Right ventricle myocardium inferior (tissue), 1 donor: ENCODE data around the gene ETV7. TPM values are rescaled to one million over a fixed set of nuclear protein-coding genes. Genes with fewer than 3 reads are reported as not detected.
"Not testable (repeated sequence)": the region's sequence is repeated elsewhere in the genome, so short reads cannot be mapped to it uniquely, and the experiment has no call there.

Source experiments
- ATAC-seq: fragments of 200-7000 bp; cut with Tn5 transposase; one replicate; pipeline ENCODE4 v1.9.1; 2020; ENCODE audit warnings: mild to moderate bottlenecking, moderate library complexity
- DNase-seq: peaks from one replicate; pipeline ENCODE4 v3.0.0; 2021; ENCODE audit errors: missing footprints
- intact Hi-C: fragments of 100-400 bp; cut with DNase I; formaldehyde crosslinking; loops from one replicate; pipeline ENCODE4 v1.11.0; 2022
- total RNA-seq: library from RNA; stranded (reverse); fragmentation: NEBNext Ultra II Directional; extraction: Animal tissue kit (Norgen Biotek cat#: 25700); gene quantifications from one replicate; pipeline ENCODE4 v1.2.1, GENCODE V29; 2021
- donor health status: DM: no; HTN: yes; CAD: no; lungs with severe emphysema.

ETV7 gene
- total RNA-seq, 1 donor from 2014 or later: 0.38 TPM

GRCh38 chr6:36368921-36369865 is 18.3 kb downstream of the ETV7 start:
- ATAC-seq (no peak), DNase-seq (no peak)
- intact Hi-C loops: loop anchor here (10.0 kb wide), 1 partner anchor 344 kb away; the partner anchor contains the start of genes MAPK14 and SLC26A8

- intact Hi-C loops: loop anchor here (10.0 kb wide), 1 partner anchor 344 kb away; the partner anchor contains the start of genes MAPK14 and SLC26A8
- ATAC-seq: no peak
Measured at GRCh38 chr6:36368421-36368820, 19.0 kb downstream of the ETV7 start.

GRCh38 chr6:36367743-36368142 is 19.7 kb downstream of the ETV7 start:
- no peak for DNase-seq
- intact Hi-C loops: loop anchor here (10.0 kb wide), 1 partner anchor 343 kb away; the partner anchor contains the start of genes MAPK14 and SLC26A8
- ATAC-seq: no peak

More at GRCh38 chr6:36368421-36368820, 19.0 kb downstream of the ETV7 start:
- no peak for DNase-seq

- DNase-seq: no peak
- intact Hi-C loops: loop anchor here (10.0 kb wide), 1 partner anchor 340 kb away; the partner anchor contains the start of genes MAPK14 and SLC26A8
- no peak for ATAC-seq
Measured at GRCh38 chr6:36364669-36365479, 22.6 kb downstream of the ETV7 start.

GRCh38 chr6:36364061-36364635 is 23.3 kb downstream of the ETV7 start:
- not testable (repeated sequence) for ATAC-seq, DNase-seq
- intact Hi-C loops: loop anchor here (10.0 kb wide), 1 partner anchor 339 kb away; the partner anchor contains the start of genes MAPK14 and SLC26A8

GRCh38 chr6:36363371-36363752 is 24.1 kb downstream of the ETV7 start:
- ATAC-seq: not testable (repeated sequence)
- intact Hi-C loops: loop anchor here (10.0 kb wide), 1 partner anchor 339 kb away; the partner anchor contains the start of genes MAPK14 and SLC26A8

GRCh38 chr6:36362551-36363370 is 24.7 kb downstream of the ETV7 start:
- intact Hi-C loops: loop anchor here (10.0 kb wide), 1 partner anchor 338 kb away; the partner anchor contains the start of genes MAPK14 and SLC26A8
- ATAC-seq: no peak
- DNase-seq: no peak

More at GRCh38 chr6:36363371-36363752, 24.1 kb downstream of the ETV7 start:
- DNase-seq: not testable (repeated sequence)

- intact Hi-C loops: loop anchor here (2.0 to 10.0 kb wide), 2 partner anchors 236 to 336 kb away; partner anchors contain the start of genes MAPK14 and SLC26A8
- DNase-seq (no peak), ATAC-seq (no peak)
Measured at GRCh38 chr6:36361071-36361470, 26.4 kb downstream of the ETV7 start.

GRCh38 chr6:36360241-36361054 is 27.0 kb downstream of the ETV7 start:
- peak; percentile 91 for ATAC-seq
- intact Hi-C loops: loop anchor here (1.0 to 10.0 kb wide), 4 partner anchors 19 to 336 kb away; partner anchors contain the start of genes MAPK14 and SLC26A8
- peak; percentile 92 for DNase-seq

- DNase-seq (no peak), ATAC-seq (no peak)
- intact Hi-C loops: no loop called here
Measured at GRCh38 chr6:36358226-36358915, 29.1 kb downstream of the ETV7 start.

GRCh38 chr6:36357872-36358225 is 29.6 kb downstream of the ETV7 start:
- intact Hi-C loops: no loop called here
- no peak for ATAC-seq

GRCh38 chr6:36355819-36356218 is 31.6 kb downstream of the ETV7 start:
- ATAC-seq (no peak), DNase-seq (no peak)
- intact Hi-C loops: no loop called here

More at GRCh38 chr6:36357872-36358225, 29.6 kb downstream of the ETV7 start:
- no peak for DNase-seq

- DNase-seq (no peak), ATAC-seq (no peak)
- intact Hi-C loops: no loop called here
Measured at GRCh38 chr6:36353411-36353915, 34.0 kb downstream of the ETV7 start.

- DNase-seq: no peak
- no peak for ATAC-seq
- intact Hi-C loops: no loop called here
Measured at GRCh38 chr6:36352477-36353157, 34.9 kb downstream of the ETV7 start.
